Pulmonary artery endothelial cell (primary cell): Measurements from ENCODE around the gene GFOD1. TPM values are rescaled to one million over a fixed set of nuclear protein-coding genes. Genes with fewer than 3 reads are reported as not detected.

ENCODE experiments used
- DNase-seq: peaks from one replicate; pipeline ENCODE4 v3.0.0-alpha.2; 2011; ENCODE audit warnings: low read depth, low spot score
- total RNA-seq: library from RNA; depleted of rRNA; stranded (reverse); fragments of >200 nt; gene quantifications from 2 replicates; pipeline ENCODE4 v1.2.3, GENCODE V29; 2014

Gene GFOD1
- total RNA-seq, 1 donor from 2014 or later: 37.7 TPM

DNA sequence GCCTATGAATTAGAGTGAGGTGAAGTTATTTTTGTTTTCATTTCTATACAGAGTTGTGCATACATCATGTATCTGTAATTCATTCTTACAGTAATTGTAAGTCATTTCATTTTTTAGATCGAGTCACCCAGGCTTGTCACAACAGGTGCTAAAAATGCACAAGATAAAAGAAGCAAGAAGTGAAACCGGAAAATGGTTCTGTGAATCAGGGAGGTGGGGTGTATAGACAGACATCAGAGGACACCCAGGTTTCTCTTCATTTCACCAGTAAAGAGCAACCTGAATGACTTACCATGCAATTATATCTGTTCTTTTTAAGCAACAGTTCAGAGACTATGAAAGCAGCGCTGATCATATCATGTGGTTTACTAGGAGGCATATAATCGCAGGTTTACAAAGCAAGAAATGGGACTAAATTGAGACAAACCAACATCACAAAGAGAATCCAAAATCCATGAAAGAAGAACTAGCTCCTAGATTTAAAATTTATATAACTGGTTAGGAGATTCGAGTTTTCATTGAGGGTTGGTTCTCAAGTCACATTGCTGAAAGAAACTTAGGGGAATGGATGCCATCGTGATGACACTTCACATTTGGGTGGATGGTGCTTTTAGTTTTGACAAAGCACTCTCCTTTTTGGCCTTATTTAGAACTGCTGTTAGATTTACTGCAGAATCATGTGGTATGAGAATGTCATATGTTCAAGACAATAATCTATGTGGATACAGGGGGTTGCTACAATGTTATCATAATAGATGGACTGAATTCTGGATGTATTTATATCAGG, 131.2 kb downstream of the GFOD1 start:
- DNase-seq: no peak

GRCh38 chr6:13355043-13355945, 132.1 kb downstream of the GFOD1 start:
- peak; percentile 30 for DNase-seq

- peak; percentile 60 for DNase-seq
Measured at GRCh38 chr6:13354331-13355042, 132.9 kb downstream of the GFOD1 start.

- DNase-seq: no peak
Measured at GRCh38 chr6:13352165-13352564, 135.2 kb downstream of the GFOD1 start.

GRCh38 chr6:13351271-13351670, 136.1 kb downstream of the GFOD1 start:
- DNase-seq: no peak

DNA sequence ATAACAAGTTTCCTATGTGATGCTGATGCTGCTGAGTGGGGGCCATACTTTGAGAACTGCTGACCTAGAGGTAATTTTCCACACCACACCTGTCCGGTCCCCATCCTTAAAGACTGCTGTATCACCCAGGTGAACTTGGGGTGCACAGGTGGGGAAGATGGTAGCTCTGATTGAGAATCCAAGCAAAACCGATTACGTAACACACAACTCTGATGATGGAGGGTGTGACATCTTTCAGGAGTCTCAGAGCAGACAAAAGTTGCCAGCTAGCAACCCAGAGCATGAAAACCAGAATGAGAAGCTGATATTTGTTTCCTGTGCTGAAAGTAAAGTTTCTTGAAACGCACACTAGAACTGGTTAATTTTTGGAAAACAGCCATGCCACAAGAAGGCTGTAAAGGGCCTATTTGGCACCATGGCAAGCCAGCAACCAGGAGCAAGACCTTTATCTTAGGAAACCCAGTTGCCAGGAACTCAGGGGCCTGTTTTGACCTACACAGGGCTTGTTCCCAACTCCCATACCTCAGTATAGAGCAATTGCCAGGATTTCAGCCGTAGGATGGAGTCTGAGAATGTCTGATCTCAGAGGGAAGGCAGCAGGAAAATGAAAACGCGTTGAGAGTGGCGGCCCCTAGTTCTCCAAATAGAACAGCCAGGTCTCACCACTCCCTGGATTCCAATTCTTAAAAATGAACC, 137.4 kb downstream of the GFOD1 start:
- no peak for DNase-seq

DNA sequence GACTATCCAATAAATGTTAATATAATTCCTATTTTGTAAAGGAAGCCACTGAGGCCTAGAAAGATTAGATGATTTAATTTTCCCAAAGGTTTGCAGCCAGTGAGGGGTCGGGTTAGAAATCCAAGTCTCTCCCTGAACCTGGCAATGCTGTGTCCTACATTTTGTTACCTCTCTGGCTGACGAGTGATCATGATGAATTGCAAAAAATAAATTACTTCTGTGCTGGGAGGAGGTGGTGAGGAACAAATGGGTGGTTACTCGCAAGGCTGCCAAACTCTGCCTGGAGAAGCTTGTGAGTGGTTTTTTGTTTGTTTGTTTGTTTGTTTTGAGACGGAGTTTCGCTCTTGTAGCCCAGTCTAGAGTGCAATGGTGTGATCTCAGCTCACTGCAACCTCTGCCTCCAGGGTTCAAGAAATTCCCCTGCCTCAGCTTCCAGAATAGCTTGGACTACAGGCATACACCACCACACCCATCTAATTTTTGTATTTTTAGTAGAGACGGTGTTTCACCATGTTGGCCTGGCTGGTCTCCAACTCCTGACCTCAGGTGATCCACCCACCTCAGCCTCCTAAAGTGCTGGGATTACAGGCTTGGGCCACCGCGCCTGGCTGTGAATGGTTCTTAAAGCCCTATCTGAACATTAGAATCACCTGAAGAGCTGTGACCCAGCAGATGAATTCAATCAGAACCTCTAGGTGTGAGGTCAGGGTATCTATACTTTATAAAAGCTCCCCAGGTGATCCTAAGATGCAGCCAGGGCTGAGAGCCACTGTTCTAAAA, 138.9 kb downstream of the GFOD1 start:
- DNase-seq: no peak

GRCh38 chr6:13346245-13346644, 141.2 kb downstream of the GFOD1 start:
- DNase-seq: no peak

DNA sequence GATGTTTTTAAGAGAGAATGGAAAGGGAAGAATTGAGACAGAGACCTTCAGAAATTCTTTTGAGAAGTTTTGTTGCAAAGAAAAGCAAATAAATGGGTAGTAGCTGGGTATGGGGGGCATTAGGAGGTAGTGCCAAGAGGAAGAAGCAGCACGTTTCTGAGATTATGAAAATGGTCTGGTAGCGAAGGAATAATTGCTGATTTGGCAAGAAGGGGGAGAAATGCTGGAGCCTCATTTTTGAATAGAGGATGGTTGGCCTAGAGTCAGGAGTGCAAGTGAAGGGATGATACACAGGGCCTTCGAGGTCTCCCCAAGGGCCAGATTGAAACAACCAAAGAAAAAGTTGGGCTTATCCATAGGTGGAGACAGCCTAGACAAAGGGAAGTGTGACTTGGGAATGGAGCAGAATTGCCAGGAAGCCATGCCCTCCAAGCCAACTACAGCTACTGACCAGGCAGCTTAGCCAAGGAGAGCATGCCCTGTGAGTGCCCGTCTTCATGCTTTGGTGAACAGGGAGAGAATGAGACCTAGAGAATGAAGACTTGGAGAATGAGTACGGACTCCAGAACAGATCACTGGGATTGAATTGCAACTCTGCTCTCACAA, 144.9 kb downstream of the GFOD1 start:
- no peak for DNase-seq

DNA sequence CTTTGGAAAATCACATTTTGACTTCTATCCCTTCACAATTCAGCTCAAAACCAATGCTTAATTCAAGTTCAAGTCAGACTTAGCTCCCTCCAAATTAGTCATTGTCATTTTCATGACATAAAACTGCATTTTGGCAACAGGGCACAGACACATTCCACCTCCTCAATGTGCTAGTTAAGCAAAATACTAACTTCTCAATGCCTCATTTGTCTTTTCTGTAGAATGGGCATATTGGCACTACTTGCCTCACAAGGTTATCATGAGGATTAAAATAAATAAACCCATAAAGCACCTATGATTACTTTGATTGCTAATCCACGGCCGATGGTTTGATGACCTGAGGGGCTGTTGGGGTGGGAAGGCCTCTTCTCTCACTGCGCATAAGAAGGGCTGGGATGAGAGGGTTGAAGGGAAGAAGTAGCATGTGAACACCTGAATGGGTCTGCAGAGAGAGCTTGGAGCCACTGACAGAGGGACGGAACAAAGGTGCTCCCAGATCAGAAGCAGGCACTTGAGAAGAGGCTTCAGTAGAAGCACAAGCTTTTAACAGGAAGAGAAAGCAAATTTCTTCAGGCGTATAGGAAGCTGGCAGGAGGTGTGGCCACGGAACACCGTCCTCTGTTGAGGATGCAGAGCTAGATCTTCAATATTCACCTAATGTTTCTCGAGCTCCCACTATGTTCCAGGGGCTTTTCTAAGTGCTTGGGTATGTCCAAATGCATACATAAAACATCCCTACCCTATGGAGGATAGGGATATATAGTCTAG, 147.4 kb downstream of the GFOD1 start:
- DNase-seq: no peak

DNA sequence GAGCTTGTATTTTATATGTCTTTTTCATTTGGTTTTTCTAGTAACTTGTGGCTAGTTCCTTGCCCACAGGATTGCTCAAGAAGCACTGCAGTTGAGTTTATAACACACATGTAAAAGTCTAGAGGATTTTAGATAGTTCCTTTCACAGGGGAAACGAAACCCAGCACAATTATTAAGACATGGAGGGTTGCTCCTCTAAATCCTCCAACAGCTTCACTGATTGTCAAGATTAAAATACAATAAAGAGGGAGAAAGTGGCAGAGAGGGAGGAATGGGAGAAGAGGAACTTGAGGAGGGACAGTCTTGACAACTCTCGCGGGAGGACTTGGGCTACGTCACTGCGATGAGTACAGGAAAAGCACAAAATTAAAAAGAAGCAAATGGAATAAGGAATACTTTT, 149.4 kb downstream of the GFOD1 start:
- no peak for DNase-seq

DNA sequence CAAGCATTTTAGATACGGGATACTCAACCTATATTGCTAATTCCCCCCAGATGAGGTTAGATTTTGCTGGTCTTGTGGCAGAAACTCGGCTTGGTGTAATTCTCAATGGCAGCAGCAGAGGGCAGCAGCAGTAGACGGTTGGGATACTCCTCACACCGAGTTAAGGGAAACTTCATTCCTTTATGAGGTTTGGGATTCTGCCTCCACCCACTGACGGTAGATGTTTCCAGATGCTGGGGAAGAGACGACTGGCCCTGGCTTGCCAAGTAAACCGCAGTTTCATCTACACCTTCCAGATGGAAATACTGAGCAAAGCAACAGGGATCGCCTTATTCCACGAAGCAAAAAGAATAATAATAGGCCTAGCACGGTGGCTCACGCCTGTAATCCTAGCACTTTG, 150.8 kb downstream of the GFOD1 start:
- DNase-seq: peak; percentile 36

DNA sequence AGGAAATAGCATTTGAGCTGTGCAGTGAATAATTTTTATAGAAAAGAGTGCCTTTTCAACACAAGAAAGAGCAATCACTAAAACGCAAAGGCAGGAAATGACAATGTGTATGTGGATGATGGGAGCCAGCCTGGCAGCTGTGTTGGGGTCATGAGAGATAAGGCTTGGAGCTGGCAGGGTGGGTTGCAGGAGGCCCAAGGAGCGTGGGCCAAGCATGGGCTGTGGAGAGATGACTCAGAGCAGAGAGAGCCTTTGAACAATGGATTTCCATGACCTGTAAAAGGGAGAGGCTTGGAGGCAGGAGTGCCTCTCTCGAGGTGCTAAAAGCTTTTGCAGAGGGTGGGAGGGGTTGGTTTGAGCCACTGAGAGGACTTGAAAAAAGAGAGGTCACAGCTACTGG, 152.4 kb downstream of the GFOD1 start:
- peak; percentile 77 for DNase-seq

- DNase-seq: no peak
Measured at GRCh38 chr6:13332349-13332706, 155.1 kb downstream of the GFOD1 start.

DNA sequence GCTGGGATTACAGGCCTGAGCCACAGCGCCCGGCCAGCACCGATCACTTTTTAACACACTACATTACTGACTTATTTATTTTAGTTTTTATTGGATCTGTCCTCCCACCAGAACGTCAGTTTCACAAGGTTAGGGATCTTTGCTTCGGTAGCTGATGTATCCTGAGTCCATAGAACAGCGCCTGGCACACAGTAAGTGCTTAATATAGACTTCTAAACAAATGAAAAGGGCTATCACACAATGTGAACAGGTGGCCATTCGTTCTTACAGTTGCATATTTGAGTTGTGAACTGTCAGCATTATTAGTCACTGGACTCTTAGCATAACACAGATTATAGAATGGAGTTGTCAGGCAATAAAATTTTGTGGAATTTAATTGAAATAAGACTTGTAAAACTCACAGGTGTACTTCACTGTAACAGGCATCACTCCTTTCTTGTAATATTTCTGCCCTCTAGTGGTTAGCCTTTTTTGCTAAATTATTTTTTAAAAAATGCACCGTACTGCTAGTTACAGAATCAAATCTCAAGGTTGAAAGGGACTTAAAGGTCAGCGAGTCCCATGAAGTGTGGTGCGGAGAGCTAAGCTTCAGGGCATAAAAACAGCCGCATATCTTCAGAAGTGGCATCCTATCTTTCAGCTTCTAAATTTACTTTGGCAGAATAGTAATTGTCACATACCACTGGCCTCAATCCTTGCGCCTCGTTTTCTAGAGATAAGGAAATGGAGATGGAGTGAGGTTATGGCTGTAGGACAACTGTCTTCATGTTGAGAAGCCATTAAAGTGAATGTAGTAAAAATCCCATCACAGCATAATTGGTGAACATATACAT, 155.7 kb downstream of the GFOD1 start:
- DNase-seq: no peak

DNA sequence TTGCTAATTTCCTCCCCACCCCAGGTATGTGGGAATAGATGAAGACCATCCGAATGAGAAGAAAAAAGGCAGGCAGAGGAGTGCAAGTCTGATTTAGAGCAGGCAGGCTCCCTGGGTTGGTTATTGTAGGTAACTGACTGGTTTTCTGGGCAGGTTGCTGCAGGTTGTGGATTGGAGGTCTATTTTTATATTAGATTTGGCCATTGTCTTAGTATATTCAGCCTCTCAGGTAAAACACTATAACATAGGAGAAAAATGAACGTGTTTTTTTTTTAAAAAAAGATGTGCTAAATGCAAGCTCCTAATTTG, 158.6 kb downstream of the GFOD1 start:
- no peak for DNase-seq

DNA sequence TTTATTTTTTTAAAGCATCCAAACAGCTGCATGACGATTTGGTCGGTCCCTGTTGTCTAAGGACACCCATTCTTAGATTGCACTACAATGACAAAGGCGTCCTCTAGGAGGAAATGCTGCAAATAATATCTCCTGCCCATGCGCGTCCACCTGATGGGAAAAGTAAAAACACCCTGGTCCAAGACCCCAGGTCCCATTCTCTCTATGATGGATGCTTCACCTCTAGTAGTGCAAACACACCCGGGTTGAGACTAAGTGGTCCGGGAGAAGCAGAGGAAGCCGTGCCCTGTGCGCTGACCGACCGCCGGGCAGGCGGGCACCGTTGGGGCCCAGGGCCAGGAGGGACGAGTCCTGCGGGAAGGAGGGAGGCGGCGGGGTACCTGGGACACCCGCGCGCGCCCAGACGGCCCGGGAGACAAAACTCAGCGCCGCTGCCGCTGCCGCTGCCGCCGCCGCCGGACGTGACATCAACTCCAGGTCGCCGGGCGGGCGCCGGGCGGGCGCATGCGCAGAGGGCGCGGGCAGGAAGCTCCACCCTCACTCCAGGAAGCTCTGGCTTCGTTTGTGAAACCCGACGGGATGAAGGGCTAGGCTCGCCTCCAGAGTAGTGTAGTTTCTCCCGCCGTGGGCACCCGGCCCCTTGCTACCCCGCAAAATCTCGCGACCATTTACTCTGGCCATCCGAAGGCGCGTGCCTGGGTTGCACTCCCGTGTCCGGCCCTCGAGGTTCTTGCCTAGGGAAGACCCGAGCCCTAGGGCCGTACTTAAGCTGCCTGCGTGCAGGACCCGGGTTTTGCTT, 159.1 kb downstream of the GFOD1 start, which contains the start of gene TBC1D7:
Gene TBC1D7, minus strand, starts transcription at position 462 of the 799 bp plus-strand sequence. CDS start 1,639 bp downstream, outside the sequence.
- peak; percentile 68 for DNase-seq

DNA sequence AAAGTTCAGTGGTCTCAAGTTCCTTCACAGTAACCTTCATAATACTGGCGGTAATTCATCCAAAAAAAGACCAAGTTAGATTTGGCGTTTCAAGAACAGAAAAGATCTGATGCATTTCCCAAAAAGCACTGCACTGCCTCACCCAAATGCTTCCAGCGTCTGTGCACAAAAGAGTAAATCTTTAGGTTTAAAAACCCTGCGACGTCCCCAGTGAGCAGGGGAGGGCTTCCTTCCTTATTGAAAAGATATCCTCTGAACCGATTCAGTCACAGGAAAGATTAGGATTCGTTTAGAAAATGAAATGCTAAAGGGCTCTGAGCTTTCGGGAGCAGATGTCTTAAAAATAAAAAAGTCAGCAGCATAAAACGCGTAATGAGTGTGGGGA, 159.7 kb downstream of the GFOD1 start:
- DNase-seq: no peak
